SJSA1 (cell line): ENCODE results near the gene MAPRE3. TPM values are rescaled to one million over a fixed set of nuclear protein-coding genes. Genes with fewer than 3 reads are reported as not detected.

Source experiments
- DNase-seq, 2 experiments: peaks; one replicate each; pipeline ENCODE4 v3.0.0-alpha.2; 2015 to 2020; ENCODE audit warnings: low spot score in 2 of 2, low read depth in 1 of 2
- H3K27ac ChIP-seq: fragments of 250-450 bp; sonication (Bioruptor Pico); 2 replicates; pipeline ENCODE4 v1.5.1; 2020; ENCODE audit warnings: mild to moderate bottlenecking, moderate library complexity
- H3K27me3 ChIP-seq: fragments of 250-450 bp; sonication (Bioruptor Pico); replicated peaks from 2 replicates; pipeline ENCODE4 v1.5.1; 2020; ENCODE audit warnings: mild to moderate bottlenecking, moderate library complexity
- H3K36me3 ChIP-seq: fragments of 250-450 bp; sonication (Bioruptor Pico); 2 replicates; pipeline ENCODE4 v1.5.1; 2020; ENCODE audit warnings: mild to moderate bottlenecking
- H3K4me1 ChIP-seq: fragments of 250-450 bp; sonication (Bioruptor Pico); replicated peaks from 2 replicates; pipeline ENCODE4 v1.6.1; 2021; ENCODE audit warnings: mild to moderate bottlenecking
- H3K4me3 ChIP-seq: fragments of 250-450 bp; sonication (Bioruptor Pico); 2 replicates; pipeline ENCODE4 v1.5.1; 2020; ENCODE audit warnings: mild to moderate bottlenecking
- H3K9me3 ChIP-seq: fragments of 250-450 bp; sonication (Bioruptor Pico); replicated peaks from 2 replicates; pipeline ENCODE4 v1.5.1; 2020; ENCODE audit warnings: mild to moderate bottlenecking
- total RNA-seq: library from RNA; depleted of rRNA; stranded (reverse); fragments of >200 nt; shearing (Covaris generic); gene quantifications from 2 replicates; pipeline ENCODE4 v1.2.3, GENCODE V29; 2014

The MAPRE3 gene
- total RNA-seq, 1 experiment from 2014 or later = 3.3 TPM

DNA sequence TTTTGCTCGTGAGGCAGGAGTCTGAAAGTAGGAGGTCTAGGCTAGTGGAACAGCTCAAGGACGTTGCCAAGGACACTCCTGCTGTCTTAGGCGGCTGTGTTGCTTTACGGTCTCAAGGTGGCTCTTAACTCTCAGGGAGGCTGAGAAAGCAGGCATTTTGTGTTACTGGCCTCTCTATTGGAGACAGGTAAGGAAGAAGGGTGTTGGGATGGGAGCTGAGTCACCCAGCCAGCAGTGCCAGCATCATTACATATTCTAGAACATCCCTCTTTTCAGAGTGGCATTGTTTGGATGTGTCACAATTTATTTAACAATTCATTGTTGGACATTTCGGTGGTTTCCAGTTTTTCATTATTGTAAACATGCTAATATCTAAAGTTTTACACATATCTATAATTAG is 31.5 kb downstream of the MAPRE3 start:
- no peak for DNase-seq
- no peaks in the 10 kb centered on the region for H3K27me3 ChIP-seq
- H3K4me3 ChIP-seq = no peak overlapping the region

DNA sequence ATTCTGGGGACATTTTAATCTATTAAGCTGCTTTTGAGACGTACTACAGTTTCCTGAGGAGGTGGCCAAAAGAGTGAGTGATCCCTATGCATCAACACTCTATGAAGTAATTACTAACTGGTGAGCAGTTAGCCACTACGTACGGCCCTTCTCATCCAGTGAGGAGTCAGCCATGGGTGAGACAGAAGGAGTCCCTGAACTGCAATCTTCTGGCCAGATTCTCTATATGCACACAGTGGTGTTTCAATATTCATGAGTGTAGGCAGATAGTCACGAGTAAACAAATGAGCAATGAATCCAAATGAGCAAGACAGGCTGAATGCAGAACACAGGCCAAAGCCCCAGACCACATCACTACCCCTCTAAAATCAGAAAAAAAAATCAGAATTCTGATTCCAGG is 32.6 kb downstream of the MAPRE3 start:
- no peak for DNase-seq
- no peaks in the 10 kb centered on the region for H3K9me3 ChIP-seq
- peaks cover 14% of the 10 kb centered on the region for H3K4me1 ChIP-seq
- no peaks in the 10 kb centered on the region for H3K36me3 ChIP-seq
- H3K27ac ChIP-seq = no peak overlapping the region
- no peaks in the 10 kb centered on the region for H3K27me3 ChIP-seq
- H3K4me3 ChIP-seq = no peak overlapping the region

More for the DNA sequence above, 31.5 kb downstream of the MAPRE3 start:
- H3K9me3 ChIP-seq = no peaks in the 10 kb centered on the region
- no peak overlapping the region for H3K27ac ChIP-seq
- no peaks in the 10 kb centered on the region for H3K36me3 ChIP-seq
- peaks cover 14% of the 10 kb centered on the region for H3K4me1 ChIP-seq

DNA sequence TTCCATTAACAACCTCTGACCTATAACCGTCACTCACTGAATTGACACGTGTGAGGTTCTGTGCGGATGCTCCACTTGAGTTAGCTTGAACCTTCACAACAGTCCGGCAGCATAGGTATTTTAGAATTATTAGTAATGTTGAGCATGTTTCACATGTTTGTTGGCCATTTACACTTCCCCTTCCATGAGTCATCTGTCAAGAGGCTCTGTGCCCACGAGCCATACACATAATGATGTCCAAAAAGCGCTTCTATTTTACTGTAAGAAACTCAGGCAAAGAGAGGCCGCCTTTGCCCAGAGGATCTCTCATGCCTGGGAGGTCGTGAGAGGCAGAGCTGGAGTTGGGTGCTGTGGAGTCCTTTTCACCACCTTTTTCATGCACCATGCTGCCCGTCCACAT is 33.4 kb downstream of the MAPRE3 start:
- peak in 1 of 2 experiments; percentile 26 for DNase-seq
- Histone ChIP-seq H3K36me3 (no peaks in the 10 kb centered on the region), H3K27me3 (no peaks in the 10 kb centered on the region), H3K4me1 (peaks cover 14% of the 10 kb centered on the region), H3K9me3 (no peaks in the 10 kb centered on the region), H3K27ac (no peak overlapping the region), H3K4me3 (no peak overlapping the region)

DNA sequence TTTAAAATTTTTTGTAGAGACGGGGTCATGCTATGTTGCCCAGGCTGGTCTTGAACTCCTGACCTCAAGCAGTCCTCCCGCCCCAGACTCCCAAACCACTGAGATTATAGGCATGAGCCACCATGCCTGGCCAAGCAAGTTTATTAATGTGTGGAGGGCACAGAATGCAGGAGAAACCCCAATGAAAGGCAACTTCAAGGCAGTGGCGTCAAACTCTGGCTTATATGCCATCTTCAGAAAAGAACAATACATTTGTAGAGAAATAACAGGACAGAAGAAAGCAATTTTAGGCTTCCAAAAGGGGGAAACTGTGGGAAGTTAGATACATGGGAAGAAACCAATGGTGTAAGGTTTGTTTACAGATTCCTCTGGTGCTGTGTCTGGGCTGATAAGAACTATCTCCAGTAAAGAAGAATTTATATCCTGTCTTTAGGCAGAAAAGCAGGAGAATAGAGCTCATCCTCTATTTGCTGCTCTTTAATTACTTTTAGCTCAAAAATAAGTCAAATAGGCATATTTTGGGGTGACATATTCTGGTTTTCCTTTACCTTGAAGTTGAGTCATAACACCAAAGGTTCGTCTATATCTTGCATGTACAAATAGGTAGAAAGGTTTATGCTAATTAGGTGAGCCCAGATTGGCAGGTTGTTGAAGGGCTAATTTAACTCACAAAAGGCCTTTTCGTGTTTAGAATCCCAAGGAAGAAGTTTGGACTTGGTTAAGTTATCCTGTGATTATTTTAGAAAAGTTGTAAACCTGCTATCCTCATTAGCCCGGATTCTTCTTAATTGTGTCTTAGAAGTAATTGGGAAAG is 36.4 kb downstream of the MAPRE3 start:
- no peaks in the 10 kb centered on the region for H3K9me3 ChIP-seq
- no peak for DNase-seq

DNA sequence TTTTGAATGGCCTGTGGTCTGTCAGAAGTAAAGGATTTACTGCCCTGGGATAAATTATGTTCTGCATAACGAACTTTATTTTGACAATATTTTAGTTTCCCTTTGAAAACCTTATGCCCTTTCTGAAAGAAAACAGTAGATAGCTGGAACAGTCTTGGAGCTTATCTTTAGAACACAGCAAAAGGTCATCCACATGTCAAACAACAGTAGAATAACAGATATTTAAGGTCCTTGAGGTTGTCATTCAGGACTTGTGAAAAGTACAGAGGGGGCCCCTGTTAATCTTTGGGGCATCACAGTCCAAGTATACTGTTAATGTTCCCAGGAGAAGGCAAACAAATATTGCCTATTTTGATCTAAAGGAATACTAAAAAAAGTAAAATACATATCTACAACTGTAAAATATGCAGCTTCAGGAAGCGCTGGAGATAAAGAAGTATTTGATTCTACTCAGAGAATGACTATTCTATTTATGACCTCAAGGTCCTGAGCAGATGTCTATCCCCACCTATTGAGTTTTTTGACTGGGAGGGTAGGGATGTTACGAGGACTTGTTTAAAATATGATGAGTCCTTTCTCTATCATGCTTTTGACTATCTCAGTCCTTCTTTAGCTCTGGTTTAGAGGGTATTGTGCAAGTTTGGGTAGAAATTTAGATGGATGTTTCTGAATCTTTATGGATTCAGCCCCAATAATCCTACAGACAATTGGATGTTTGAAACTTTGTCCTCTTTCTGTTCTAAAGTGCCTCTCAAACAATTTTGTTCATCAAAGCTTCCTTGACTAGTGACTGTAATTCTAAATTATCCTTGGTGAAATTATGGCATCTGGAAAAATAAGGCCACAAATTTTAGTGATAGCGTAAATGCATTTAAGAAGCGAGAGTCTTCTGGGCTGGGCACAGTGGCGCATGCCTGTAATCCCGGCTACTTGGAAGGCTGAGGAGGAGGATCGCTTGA is 37.3 kb downstream of the MAPRE3 start:
- Histone ChIP-seq H3K36me3 (no peaks in the 10 kb centered on the region), H3K4me1 (peaks cover 18% of the 10 kb centered on the region), H3K27ac (no peak overlapping the region), H3K27me3 (no peaks in the 10 kb centered on the region), H3K4me3 (no peak overlapping the region), H3K9me3 (no peaks in the 10 kb centered on the region)
- DNase-seq = no peak

More for the DNA sequence above, 36.4 kb downstream of the MAPRE3 start:
- no peak overlapping the region for H3K4me3 ChIP-seq
- H3K4me1 ChIP-seq = peaks cover 21% of the 10 kb centered on the region
- H3K36me3 ChIP-seq = no peaks in the 10 kb centered on the region
- no peaks in the 10 kb centered on the region for H3K27me3 ChIP-seq
- H3K27ac ChIP-seq = no peak overlapping the region

DNA sequence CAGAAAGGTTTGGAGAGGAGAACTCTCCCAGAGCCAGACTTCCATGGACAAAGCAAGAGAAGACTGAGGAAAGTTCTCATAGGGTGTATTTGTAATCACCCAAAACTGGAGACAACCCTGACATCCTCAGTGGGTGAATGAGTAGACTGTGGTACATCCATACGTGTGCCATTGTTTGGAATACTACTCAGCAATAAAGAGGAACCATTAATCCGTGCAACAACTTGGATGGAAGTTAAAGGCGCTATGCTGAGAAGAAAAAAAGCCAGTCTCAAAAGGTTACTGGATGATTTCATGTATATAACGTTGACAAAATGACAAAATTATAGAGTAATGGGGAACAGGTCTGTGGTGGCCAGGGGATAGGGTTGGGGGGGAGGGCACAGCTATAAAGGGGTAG is 38.2 kb downstream of the MAPRE3 start:
- H3K4me3 ChIP-seq = no peak overlapping the region
- H3K4me1 ChIP-seq = peaks cover 16% of the 10 kb centered on the region
- H3K36me3 ChIP-seq = no peaks in the 10 kb centered on the region
- no peak overlapping the region for H3K27ac ChIP-seq
- DNase-seq = no peak
- H3K9me3 ChIP-seq = no peaks in the 10 kb centered on the region
- H3K27me3 ChIP-seq = no peaks in the 10 kb centered on the region

DNA sequence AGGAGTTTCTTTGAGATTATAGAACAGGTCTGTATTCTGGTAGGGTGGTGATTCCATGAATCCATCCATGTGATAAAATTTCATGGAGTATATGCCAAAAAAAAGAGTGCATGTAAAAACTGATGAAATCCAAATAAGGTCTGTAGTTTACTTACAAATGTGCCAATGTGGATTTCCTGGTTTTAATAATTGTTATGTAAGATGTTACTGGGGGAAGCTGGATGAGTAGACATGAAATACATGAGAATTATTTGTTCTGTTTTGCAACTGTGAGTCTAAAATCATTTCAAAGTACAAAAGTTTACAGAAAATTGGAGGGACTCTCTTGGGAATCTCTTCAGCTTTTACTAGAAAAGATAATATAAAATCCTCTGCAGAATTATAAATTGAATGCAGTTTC is 38.6 kb downstream of the MAPRE3 start:
- Histone ChIP-seq H3K9me3 (no peaks in the 10 kb centered on the region), H3K27ac (no peak overlapping the region)
- DNase-seq = no peak

DNA sequence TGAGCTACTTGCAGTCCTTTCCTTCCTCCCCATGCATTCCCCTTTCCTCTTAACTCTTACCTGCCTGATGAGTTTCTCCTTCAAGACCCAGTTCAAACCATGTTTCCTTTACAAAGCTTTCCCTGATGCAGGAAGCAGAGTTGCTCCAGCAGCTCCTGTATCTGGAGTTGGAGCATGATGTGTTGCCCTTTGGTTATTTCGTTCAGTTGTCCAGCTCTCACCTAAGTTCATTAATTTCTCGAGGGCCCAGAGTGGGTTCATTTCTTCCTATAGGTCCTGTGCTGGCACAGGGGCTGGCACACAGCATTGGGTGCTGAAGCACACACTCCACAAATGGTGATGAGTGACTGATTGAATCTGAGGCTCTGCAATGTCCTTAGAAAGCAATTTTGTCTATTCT is 39.3 kb downstream of the MAPRE3 start:
- no peaks in the 10 kb centered on the region for H3K9me3 ChIP-seq
- no peak overlapping the region for H3K27ac ChIP-seq
- no peak overlapping the region for H3K4me3 ChIP-seq
- no peak for DNase-seq
- no peaks in the 10 kb centered on the region for H3K36me3 ChIP-seq
- no peaks in the 10 kb centered on the region for H3K27me3 ChIP-seq
- peaks cover 9% of the 10 kb centered on the region; the same call in 1 of the 2 replicates for H3K4me1 ChIP-seq

More for the DNA sequence above, 38.6 kb downstream of the MAPRE3 start:
- Histone ChIP-seq H3K27me3 (no peaks in the 10 kb centered on the region), H3K4me3 (no peak overlapping the region), H3K36me3 (no peaks in the 10 kb centered on the region), H3K4me1 (peaks cover 12% of the 10 kb centered on the region)

DNA sequence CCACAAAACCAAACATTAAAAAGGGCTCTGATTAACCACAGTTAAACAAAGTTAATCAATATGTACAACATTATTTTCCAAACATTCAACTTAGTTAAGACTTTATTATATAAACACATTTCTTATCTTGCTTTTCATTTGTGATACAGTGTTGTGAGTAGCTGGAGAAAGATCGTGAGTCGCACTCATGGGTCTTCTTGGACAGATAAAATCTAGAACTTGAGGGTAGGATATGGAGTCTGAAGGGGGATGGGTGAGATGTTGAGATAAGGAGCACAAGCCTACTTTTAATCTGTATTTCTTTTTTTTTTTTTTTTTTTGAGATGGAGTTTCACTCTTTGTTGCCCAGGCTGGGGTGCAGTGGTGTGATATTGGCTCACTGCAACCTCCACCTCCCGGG is 39.7 kb downstream of the MAPRE3 start:
- DNase-seq = no peak
- H3K27ac ChIP-seq = no peak overlapping the region
- H3K4me1 ChIP-seq = peaks cover 9% of the 10 kb centered on the region; the same call in 1 of the 2 replicates
- H3K36me3 ChIP-seq = no peaks in the 10 kb centered on the region
- no peak overlapping the region for H3K4me3 ChIP-seq
- H3K9me3 ChIP-seq = no peaks in the 10 kb centered on the region
- no peaks in the 10 kb centered on the region for H3K27me3 ChIP-seq

DNA sequence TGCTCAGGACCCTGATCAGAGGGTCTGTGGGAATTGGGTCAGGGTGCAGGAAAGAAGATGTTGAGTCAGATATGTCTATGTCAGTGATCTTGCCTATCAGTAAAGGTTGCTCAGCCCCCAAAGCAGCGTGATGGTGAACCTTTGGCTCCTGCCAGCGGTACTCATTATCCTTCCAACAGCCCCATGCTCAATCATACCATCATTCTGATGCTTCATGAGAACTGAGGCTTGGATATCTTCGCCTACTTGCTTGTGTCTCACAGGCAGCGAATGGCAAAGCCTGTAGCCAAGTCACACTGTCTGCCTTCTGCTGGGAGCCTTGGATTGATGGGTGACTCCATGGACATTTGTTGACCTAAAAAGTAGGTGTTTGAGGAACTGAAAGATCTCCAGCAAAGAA is 43.3 kb downstream of the MAPRE3 start:
- Histone ChIP-seq H3K4me1 (peaks cover 21% of the 10 kb centered on the region), H3K36me3 (no peaks in the 10 kb centered on the region), H3K9me3 (no peaks in the 10 kb centered on the region), H3K27ac (no peak overlapping the region), H3K27me3 (no peaks in the 10 kb centered on the region), H3K4me3 (no peak overlapping the region)
- no peak for DNase-seq

DNA sequence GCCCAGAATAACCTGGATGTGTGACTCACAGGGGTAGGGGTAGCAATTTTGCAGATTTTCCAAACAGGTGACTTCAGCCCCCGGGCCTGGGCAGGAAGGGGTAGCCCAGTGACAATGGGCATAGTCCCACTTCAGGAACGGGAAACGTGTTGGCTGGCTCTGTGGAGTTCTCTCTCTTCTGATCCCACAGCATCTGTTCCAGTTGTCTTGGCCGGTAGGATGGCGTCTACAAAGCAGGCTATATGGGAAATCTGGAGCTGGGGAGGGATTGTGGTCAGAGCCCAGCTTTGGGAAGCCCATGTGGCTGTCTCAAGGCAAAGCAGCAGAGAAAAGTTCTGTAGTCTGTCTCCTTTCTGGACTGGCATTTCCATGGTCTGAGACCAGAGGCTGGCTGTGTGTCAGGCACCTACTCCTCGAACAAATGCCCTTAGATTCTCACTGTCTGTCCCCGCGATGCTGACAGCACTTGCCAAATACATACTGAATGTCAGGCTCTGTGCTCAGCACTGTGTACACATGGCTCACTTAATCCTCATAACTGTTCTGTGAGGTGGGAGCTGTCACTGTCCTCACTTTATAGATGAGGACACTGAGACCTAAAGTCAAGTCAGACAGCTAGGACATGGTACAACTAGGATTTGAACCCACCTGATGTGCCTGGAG is 44.5 kb downstream of the MAPRE3 start:
- Histone ChIP-seq H3K27me3 (no peaks in the 10 kb centered on the region), H3K4me1 (peaks cover 21% of the 10 kb centered on the region), H3K4me3 (no peak overlapping the region), H3K36me3 (no peaks in the 10 kb centered on the region), H3K9me3 (no peaks in the 10 kb centered on the region), H3K27ac (no peak overlapping the region)
- DNase-seq = no peak

DNA sequence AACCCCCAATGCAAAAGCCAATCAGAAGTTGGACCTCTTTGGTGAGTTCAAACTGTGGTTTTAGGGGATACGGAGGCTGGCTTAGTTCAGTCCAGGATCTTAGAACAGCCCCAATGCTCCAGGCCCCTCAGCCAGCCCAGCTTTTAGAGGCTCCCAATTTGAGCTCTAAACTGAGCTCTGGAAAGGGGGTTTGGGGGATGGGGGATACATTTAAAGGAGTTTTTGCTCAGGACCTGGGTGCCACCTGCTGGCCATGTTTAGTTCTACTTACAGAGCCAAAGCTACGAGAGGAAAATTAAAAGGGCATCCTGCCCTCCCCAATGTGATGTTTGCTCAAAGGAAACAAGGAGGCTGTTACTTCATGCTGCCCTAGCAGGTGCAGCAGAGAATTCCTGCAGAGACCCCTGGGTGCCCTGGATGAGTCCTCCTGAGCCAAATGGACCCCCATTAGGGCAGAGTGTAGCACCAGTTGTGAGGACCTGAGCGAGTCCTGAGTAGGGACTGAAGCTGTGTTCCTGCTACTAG is 46.4 kb downstream of the MAPRE3 start:
- H3K27me3 ChIP-seq = no peaks in the 10 kb centered on the region
- peak; percentile 55 to 68 for DNase-seq
- peaks cover 12% of the 10 kb centered on the region for H3K4me1 ChIP-seq
- H3K9me3 ChIP-seq = no peaks in the 10 kb centered on the region
- H3K4me3 ChIP-seq = no peak overlapping the region
- no peak overlapping the region for H3K27ac ChIP-seq
- H3K36me3 ChIP-seq = no peaks in the 10 kb centered on the region

DNA sequence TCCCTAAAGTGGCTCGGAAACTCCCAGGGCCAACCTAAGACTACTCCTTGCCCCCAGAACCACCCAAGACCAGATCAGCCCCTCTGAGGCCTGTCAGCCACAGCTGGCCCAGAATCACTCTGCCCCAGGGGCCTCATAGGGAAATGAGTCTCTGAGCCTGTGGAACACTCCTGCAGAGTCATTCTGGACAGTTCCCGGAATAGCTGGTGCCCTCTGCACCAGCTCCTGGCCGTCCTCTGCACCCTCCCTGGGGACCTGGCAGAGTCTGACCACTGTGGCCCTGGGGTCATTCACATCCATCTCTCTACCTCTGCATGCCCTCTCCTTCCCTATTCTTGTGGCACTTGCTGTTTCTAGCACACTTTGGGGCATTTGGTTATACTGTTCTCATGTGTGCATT is 47.7 kb downstream of the MAPRE3 start:
- H3K9me3 ChIP-seq = no peaks in the 10 kb centered on the region
- H3K4me3 ChIP-seq = no peak overlapping the region
- H3K27me3 ChIP-seq = no peaks in the 10 kb centered on the region
- no peak overlapping the region for H3K27ac ChIP-seq
- H3K36me3 ChIP-seq = no peaks in the 10 kb centered on the region; the same call in 1 of the 2 replicates
- DNase-seq = no peak
- H3K4me1 ChIP-seq = peaks cover 12% of the 10 kb centered on the region
